Esophagus muscularis mucosa (tissue), 3 donors: ENCODE data around the gene USP15.

Experiments used
- EP300 ChIP-seq: sonication (generic); formaldehyde crosslinking; IDR thresholded peaks from one replicate; pipeline ENCODE4 v1.6.1; 2017; ENCODE audit warnings: antibody characterized with exemption
- POLR2AphosphoS5 ChIP-seq, 2 donors: sonication (generic); formaldehyde crosslinking; IDR thresholded peaks; one replicate each; pipeline ENCODE4 v1.6.1; 2017; ENCODE audit warnings: antibody characterized with exemption in 2 of 2

DNA sequence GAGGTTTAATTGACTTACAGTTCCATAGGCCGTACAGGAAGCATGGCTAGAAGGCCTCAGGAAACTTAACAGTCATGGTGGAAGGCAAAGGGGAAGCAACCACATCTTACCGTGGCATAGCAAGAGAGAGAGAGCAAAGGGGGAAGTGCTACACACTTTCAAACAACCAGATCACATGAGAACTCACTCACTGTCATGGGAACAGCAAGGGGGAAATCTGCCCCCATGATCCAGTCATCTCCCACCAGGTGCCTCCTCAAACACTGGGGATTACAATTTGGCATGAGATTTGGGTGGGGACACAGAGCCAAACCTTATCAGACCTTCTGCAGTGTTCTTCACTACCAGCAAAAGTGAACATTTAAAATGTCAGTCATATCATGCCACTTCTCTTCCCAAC is 58.9 kb downstream of the USP15 start:
- TF ChIP-seq POLR2AphosphoS5 (IDR thresholded peaks at IDR 0.05) = no peak
- no peak for TF ChIP-seq EP300
